OCI-M2 (cell line): ENCODE measurements around the gene RTEL1.

Source experiments
- DNase-seq: peaks from one replicate; lab custom pipeline; 2025; ENCODE audit not compliant: unreplicated experiment; lab: John Stamatoyannopoulos, UW

Gene RTEL1

GRCh38 chr20:63697868-63698545 is 39.9 kb downstream of the RTEL1 start:
- no peak for DNase-seq

- no peak for DNase-seq
These were observed 40.8 kb downstream of the RTEL1 start for GRCh38 chr20:63698739-63699465.

- DNase-seq: no peak
These were observed 41.5 kb downstream of the RTEL1 start for GRCh38 chr20:63699466-63700198.

- DNase-seq: no peak
These were observed 42.3 kb downstream of the RTEL1 start for GRCh38 chr20:63700199-63701050.

GRCh38 chr20:63701051-63701328 is 42.9 kb downstream of the RTEL1 start:
- DNase-seq: no peak

GRCh38 chr20:63701329-63702035 is 43.4 kb downstream of the RTEL1 start:
- DNase-seq: no peak

GRCh38 chr20:63702036-63702665 is 44.0 kb downstream of the RTEL1 start:
- no peak for DNase-seq

- DNase-seq: no peak
These were observed 44.8 kb downstream of the RTEL1 start for GRCh38 chr20:63702751-63703470.

GRCh38 chr20:63703471-63703975 is 45.4 kb downstream of the RTEL1 start:
- no peak for DNase-seq

GRCh38 chr20:63703976-63704748 is 46.0 kb downstream of the RTEL1 start:
- no peak for DNase-seq

- no peak for DNase-seq
These were observed 46.6 kb downstream of the RTEL1 start for GRCh38 chr20:63704749-63705117.

GRCh38 chr20:63705232-63706026 is 47.3 kb downstream of the RTEL1 start:
- no peak for DNase-seq

GRCh38 chr20:63706027-63706695 is 48.0 kb downstream of the RTEL1 start:
- no peak for DNase-seq

GRCh38 chr20:63706852-63707557 is 48.9 kb downstream of the RTEL1 start:
- no peak for DNase-seq

- DNase-seq: peak; percentile 24
These were observed 49.6 kb downstream of the RTEL1 start, which contains the start of the genes ARFRP1 and ZGPAT for GRCh38 chr20:63707558-63708300. Gene ARFRP1, minus strand, starts transcription at chr20:63707976. Its CDS starts 885 bp downstream, at chr20:63707091. Gene ZGPAT, plus strand, starts transcription at chr20:63708039. Its CDS starts 542 bp downstream, at chr20:63708581.
